ENCODE measurements around the gene KDM4C.

- no peak for TF ChIP-seq CTCF (IDR thresholded peaks at IDR 0.05 in 8 of 11, conservative IDR thresholded peaks at IDR 0.05 in 3 of 11)
- no peak for TF ChIP-seq POLR2AphosphoS5 (IDR thresholded peaks at IDR 0.05)
Measured at GRCh38 chr9:6785682-6786081, 27.9 kb downstream of the KDM4C start.
